ENCODE results near the gene TMED5. TPM values are rescaled to one million over a fixed set of nuclear protein-coding genes. Genes with fewer than 3 reads are reported as not detected.

TMED5 gene
- total RNA-seq, 1 donor from 2014 or later: 44.0 TPM

DNA sequence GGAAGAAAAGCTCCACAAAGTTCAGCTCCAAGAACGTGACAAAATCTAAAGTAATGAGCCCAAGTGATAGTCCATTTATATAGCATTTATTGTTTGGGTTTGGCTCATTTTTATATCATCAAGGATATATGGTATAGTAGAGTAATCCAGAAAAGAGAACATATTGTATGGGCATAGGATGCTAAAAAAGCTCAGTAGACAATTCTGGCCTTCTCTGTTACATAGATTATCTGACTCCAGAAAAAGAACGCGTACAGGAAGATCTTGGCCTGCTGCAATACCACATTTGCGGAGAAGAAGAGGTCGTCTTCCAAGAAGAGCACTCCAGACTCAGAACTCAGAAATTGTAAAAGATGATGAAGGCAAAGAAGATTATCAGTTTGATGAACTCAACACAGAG lies 43.8 kb downstream of the TMED5 start:
- H3K27ac ChIP-seq (replicated peaks): no peak overlapping the region
- peaks cover 52% of the 10 kb centered on the region for H3K36me3 ChIP-seq
- H3K27me3 ChIP-seq (ENCODE audit: low read depth): no peaks in the 10 kb centered on the region
- no peaks in the 10 kb centered on the region for H3K9me3 ChIP-seq (replicated peaks)
- TF ChIP-seq, protein P1, sequence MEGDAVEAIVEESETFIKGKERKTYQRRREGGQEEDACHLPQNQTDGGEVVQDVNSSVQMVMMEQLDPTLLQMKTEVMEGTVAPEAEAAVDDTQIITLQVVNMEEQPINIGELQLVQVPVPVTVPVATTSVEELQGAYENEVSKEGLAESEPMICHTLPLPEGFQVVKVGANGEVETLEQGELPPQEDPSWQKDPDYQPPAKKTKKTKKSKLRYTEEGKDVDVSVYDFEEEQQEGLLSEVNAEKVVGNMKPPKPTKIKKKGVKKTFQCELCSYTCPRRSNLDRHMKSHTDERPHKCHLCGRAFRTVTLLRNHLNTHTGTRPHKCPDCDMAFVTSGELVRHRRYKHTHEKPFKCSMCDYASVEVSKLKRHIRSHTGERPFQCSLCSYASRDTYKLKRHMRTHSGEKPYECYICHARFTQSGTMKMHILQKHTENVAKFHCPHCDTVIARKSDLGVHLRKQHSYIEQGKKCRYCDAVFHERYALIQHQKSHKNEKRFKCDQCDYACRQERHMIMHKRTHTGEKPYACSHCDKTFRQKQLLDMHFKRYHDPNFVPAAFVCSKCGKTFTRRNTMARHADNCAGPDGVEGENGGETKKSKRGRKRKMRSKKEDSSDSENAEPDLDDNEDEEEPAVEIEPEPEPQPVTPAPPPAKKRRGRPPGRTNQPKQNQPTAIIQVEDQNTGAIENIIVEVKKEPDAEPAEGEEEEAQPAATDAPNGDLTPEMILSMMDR (IDR thresholded peaks at IDR 0.05; ENCODE audit: borderline replicate concordance): no peak
- H3K4me1 ChIP-seq: no peaks in the 10 kb centered on the region
- DNase-seq: no peak
- no peak overlapping the region for H3K4me3 ChIP-seq
- intact Hi-C loops (cut with micrococcal nuclease): no loop called here

GRCh38 chr1:93132638-93133037 lies 47.6 kb downstream of the TMED5 start:
- H3K27me3 ChIP-seq (ENCODE audit: low read depth): no peaks in the 10 kb centered on the region
- H3K27ac ChIP-seq (replicated peaks): no peak overlapping the region
- peaks cover 6% of the 10 kb centered on the region for H3K4me1 ChIP-seq
- no peak for DNase-seq
- intact Hi-C loops (cut with micrococcal nuclease): no loop called here
- TF ChIP-seq, protein P1 (IDR thresholded peaks at IDR 0.05; ENCODE audit: borderline replicate concordance): no peak
- no peaks in the 10 kb centered on the region for H3K9me3 ChIP-seq (replicated peaks)
- no peak overlapping the region for H3K4me3 ChIP-seq
- peaks cover 41% of the 10 kb centered on the region for H3K36me3 ChIP-seq

- intact Hi-C loops (cut with micrococcal nuclease): no loop called here
- Histone ChIP-seq H3K27ac (replicated peaks) (no peak overlapping the region), H3K27me3 (ENCODE audit: low read depth) (no peaks in the 10 kb centered on the region), H3K4me1 (peaks cover 6% of the 10 kb centered on the region), H3K9me3 (replicated peaks) (no peaks in the 10 kb centered on the region), H3K36me3 (peaks cover 16% of the 10 kb centered on the region), H3K4me3 (no peak overlapping the region)
- no peak for DNase-seq
- TF ChIP-seq, protein P1 (IDR thresholded peaks at IDR 0.05; ENCODE audit: borderline replicate concordance): no peak
Observed at GRCh38 chr1:93129507-93130099, 50.6 kb downstream of the TMED5 start.

- intact Hi-C loops (cut with micrococcal nuclease): no loop called here
- Histone ChIP-seq H3K36me3 (peaks cover 8% of the 10 kb centered on the region), H3K4me1 (peaks cover 6% of the 10 kb centered on the region), H3K27me3 (ENCODE audit: low read depth) (no peaks in the 10 kb centered on the region), H3K27ac (replicated peaks) (no peak overlapping the region), H3K4me3 (no peak overlapping the region), H3K9me3 (replicated peaks) (no peaks in the 10 kb centered on the region)
- TF ChIP-seq, protein P1 (IDR thresholded peaks at IDR 0.05; ENCODE audit: borderline replicate concordance): no peak
- no peak for DNase-seq
Observed at GRCh38 chr1:93124556-93125355, 55.5 kb downstream of the TMED5 start.

GRCh38 chr1:93123201-93123783 lies 56.9 kb downstream of the TMED5 start:
- intact Hi-C loops (cut with micrococcal nuclease): no loop called here
- TF ChIP-seq, protein P1 (IDR thresholded peaks at IDR 0.05; ENCODE audit: borderline replicate concordance): no peak
- Histone ChIP-seq H3K4me3 (no peak overlapping the region), H3K27me3 (ENCODE audit: low read depth) (no peaks in the 10 kb centered on the region), H3K4me1 (no peaks in the 10 kb centered on the region), H3K27ac (replicated peaks) (no peak overlapping the region), H3K36me3 (peaks cover 18% of the 10 kb centered on the region), H3K9me3 (replicated peaks) (no peaks in the 10 kb centered on the region)
- DNase-seq: no peak
